NB4 (cell line): Measurements from ENCODE around the gene MRPL17.

Experiments used
- CTCF ChIP-seq: IDR thresholded peaks from one replicate; pipeline ENCODE4 v1.5.1; 2012; ENCODE audit warnings: low read depth, low read length
- MAX ChIP-seq: IDR thresholded peaks from 2 replicates; pipeline ENCODE4 v1.6.1; 2011; ENCODE audit warnings: low read depth, low read length
- MYC ChIP-seq: IDR thresholded peaks from 2 replicates; pipeline ENCODE4 v1.6.1; 2011; ENCODE audit warnings: low read depth, low read length
- POLR2A ChIP-seq: IDR thresholded peaks from 2 replicates; pipeline ENCODE4 v1.6.1; 2011; ENCODE audit warnings: mild to moderate bottlenecking; ENCODE audit not compliant: insufficient read length; ENCODE audit errors: extremely low read depth

- TF ChIP-seq CTCF: no peak
- no peak for TF ChIP-seq POLR2A
- no peak for TF ChIP-seq MYC
- no peak for TF ChIP-seq MAX
These were observed 27.9 kb downstream of the MRPL17 start for GRCh38 chr11:6655020-6655789.
